GM18868 (cell line): ENCODE data around the gene TAB3.

Experiments
- ATAC-seq: cut with Tn5 transposase; IDR thresholded peaks from one replicate; pipeline ENCODE4 v1.9.1; 2021; ENCODE audit warnings: mild to moderate bottlenecking, moderate library complexity; ENCODE audit not compliant: unreplicated experiment

TAB3 gene

GRCh38 chrX:30887288-30887687 lies 1.8 kb downstream of the TAB3 start:
- no peak for ATAC-seq

GRCh38 chrX:30885136-30885535 lies 3.9 kb downstream of the TAB3 start:
- no peak for ATAC-seq

DNA sequence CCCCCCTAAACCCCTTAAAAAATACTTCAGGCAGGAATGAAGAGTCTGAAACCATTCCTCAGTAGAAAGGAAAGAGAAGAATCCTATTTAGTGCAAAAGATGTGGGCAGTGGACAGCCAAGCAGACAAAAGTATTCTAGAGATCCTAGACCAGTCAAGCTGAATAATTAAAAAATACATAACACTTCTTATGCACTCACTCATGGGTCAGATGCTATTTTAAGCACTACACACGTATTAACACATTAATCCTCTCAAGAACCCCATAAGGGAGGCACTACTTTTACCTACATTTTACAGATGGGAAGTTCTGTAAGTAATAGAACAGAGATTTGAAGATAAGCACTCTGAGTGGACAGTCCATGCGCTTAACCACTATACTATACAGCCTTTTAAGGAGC lies 5.9 kb downstream of the TAB3 start:
- no peak for ATAC-seq

DNA sequence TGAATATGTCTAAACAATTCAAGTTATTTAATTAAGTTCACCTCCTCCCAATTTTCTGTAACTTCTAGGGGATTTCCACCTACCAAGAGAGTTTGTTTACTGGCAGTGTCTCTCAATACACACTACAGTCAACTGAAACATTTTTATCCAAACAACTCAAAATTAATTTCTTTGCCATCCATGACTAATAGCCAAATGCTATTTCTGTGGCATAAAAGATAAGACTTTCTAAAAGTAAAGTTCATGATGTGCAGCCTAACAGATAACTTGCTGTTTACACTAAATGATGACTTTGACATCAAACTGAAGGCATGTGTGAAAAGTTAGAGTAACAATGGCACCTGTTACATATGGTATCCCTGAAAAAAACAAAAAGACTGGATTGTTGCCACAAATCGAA lies 7.3 kb downstream of the TAB3 start:
- ATAC-seq = no peak

DNA sequence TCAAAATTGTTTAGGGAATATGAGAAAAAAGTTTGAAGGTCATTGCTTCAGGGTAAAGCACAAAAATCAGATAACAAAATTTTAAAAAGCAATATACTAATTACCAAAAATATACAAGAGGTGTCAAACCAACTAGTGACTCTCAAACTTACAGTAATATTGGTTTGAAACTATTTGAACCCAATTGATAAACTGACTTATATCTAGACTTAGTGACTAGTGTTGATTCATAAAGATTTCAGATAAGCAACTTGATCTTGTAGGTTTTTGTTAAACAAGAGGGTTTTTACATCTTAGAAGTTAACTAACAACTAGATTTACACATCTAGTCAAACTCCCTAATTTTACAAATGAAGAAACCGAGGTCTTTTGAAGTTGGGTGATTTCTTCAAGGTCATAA lies 7.7 kb downstream of the TAB3 start:
- no peak for ATAC-seq

DNA sequence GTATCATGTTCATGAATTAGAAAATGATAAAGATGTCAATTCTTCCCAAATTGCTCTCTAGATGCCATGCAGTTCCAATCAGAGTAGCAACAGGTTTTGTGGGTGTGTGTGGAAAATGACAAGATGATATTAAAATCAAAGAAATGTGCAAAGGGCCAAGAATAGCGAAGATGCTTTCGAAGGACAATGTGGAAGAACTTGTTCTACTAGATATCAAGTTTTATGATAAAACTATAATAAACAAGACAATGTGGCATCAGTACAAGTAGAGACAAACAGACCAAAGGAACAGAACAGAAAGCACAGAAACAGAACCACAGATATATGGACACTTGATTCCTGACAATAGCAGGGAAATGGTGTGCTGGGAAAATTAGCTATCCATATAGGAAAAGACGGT lies 9.0 kb downstream of the TAB3 start:
- no peak for ATAC-seq

- ATAC-seq = no peak
Measured at GRCh38 chrX:30876367-30876766, 12.7 kb downstream of the TAB3 start.

- ATAC-seq = no peak
Measured at GRCh38 chrX:30875957-30876356, 13.1 kb downstream of the TAB3 start.

DNA sequence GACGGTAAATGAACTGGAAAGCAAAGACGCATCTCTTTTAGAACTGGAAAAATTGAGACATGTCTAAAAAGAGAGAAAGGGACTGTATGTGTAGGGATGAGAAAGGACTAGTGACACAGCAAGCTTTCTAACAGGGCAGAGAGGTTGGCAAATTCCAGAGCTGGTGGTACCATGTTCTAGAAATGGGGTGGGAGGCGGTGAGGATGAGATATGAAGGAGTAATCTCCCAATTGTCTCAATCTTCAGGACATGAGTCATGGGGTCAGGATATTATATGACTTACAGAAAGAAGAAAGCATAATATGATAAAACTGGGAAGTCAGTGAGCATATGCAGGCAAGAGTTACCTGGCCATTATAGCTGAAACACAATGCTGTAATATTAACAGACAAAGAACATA lies 14.2 kb downstream of the TAB3 start:
- ATAC-seq = no peak

DNA sequence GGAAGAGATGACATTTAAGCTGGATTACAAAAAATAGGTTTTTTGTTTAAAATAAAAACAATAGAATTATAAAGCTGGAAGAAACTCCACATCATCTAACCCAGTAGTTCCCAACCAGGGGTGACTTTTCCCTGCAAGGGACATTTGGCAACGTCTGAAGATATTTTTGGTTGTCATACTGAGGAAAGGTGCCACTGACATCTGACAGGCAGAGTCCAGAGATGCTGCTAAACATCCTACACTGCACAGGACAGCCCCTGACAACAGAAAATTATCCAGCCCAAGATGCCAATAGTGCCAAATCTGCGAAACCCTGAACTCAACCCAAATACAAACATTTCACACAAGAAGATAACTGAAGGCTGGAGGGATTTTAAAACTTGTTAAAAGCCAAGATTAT lies 18.5 kb downstream of the TAB3 start:
- ATAC-seq = no peak

DNA sequence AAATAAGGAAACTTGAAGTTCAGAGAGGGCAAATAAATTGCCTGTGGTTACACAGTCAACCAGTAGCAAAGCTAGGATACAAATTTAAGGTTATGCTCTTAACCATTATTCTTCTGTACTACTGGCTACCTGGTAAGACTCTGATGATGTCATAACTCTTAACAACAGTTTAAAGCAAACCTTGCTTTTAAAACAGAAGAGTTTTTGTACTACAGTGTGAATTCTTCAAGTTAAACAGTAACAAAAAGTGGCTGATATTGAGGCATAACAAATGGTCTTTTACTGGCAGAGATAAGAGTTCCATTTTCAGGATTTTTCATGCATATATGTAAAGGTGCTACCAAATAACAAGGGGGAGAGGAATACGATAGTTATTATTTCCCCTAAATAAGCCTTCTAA lies 23.4 kb downstream of the TAB3 start:
- ATAC-seq = no peak

- peak; percentile 53 for ATAC-seq
Measured at GRCh38 chrX:30865015-30865414, 24.0 kb downstream of the TAB3 start.

DNA sequence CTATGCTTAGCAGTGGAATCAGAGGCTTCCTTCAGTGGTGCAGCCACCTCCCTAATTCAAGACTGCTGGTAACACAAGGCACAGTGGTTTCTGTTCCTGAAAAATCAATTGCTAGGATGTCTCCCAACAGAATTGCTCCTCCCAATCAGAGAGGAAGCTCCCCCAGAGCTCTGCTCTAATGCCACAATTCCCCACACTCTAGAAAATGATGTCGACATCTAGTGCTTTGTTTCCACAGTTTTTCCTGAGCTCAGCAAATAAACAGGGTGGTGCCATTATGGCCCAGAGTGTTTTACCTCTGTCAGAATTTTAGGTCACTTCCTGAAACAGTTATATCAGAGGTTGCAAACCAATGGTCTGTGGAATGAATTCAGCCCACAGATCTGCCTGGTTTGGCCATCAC lies 24.7 kb downstream of the TAB3 start:
- ATAC-seq = no peak

DNA sequence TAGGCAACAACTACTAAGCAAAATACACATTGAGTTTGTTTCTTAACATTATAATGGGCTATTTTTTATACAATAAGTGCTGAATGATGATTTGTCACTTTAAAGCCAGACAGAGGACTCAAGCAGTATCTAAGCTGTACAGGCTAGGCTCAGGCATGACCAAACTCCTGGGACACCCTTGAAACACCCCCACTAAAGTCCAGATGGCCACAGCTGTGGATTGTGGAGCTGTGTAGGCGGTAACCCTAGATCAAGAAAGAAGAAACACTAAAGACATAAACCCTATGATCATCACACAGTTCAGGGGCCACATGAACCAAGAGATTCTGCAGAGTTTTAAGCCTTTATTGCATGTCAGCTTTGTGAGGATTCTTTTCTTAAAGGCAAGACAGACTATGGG lies 25.1 kb downstream of the TAB3 start:
- ATAC-seq = no peak

DNA sequence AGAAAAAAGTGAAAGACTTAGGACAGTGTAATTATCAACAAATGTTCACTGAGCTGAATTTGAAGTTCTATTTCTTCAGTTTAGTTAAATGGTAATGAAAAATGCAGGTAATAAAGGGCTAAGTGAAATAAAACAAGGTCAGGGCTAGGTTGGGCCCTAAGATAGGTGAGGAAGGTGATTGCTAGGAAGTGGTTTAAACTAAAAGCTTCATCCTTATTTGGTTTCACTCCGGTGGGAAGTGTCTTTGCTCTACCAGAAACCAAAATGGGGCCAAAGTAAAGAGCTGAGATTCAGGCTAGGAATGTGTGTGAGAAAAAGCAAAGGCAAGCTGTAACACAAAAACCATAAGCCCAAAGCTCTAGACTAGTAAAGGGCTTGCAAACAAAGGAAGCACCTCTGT lies 31.0 kb downstream of the TAB3 start:
- no peak for ATAC-seq

DNA sequence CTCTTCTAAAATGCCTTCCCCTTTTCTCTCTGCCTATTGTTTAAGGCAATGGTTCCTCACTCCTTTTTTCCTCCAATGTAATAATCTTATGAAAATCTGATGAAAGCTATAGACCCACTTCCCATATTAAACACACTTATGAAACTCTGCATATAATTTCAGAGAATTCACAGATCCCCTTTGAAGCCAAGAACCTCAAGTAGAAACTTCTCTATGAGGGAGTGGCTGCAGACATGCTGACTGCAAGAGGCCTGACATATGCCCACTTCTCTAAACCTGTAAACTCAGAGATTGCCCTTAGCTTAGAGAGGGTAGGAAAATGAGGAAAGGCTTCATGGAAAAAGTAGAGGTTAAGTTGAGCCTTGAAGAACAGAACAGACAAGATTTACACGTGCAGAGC lies 37.6 kb downstream of the TAB3 start:
- ATAC-seq = no peak

- ATAC-seq = no peak
Measured at GRCh38 chrX:30835373-30835772, 53.7 kb downstream of the TAB3 start.

DNA sequence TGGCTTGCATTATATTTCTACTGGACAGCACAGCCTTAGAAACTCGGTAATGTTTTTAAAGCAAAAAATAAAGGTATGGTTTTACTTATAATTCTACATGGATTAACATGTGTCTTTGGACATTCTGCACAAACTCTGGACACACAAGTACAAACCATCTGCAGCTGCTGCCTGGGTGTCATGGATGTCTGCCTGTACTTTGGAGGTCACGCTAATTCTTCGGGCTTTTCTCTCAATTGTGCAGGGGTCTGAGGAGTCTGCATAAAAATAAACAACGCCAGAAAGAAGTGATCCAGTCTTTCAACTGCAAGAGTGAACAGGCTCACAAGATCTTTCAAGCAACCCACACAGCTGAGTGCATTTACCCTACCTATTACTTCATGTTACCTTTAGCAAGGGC lies 55.2 kb downstream of the TAB3 start:
- no peak for ATAC-seq

- ATAC-seq = peak; percentile 97
Measured at GRCh38 chrX:30831082-30831481, 58.0 kb downstream of the TAB3 start.

DNA sequence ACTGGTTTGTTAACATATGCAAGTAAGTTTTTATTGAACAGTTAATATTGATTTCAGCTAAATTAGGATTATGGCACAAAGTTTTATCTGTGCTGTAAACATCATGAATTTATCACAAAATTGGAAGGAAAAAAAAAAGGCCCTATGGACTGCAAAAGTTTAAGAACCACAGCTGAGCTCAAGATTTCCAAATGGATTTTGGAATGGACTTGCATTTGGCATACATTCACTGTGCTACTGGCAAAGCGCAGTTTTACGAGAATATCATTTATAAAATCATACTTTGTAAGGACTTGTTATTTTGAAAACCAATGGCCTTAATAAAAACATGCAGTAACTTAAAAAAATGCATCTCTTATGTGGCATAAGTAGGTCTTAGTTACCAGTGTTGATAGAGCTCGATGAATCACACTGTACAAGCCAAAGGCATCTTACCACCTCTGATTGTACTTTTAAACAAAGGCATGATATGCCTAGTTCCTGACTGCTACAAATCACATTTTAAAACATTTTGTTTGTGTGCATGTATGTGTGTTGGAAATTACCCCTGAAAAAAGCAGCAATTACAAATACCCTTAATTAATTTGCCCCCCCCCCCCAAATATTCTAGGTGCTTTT lies 58.6 kb downstream of the TAB3 start:
- no peak for ATAC-seq

DNA sequence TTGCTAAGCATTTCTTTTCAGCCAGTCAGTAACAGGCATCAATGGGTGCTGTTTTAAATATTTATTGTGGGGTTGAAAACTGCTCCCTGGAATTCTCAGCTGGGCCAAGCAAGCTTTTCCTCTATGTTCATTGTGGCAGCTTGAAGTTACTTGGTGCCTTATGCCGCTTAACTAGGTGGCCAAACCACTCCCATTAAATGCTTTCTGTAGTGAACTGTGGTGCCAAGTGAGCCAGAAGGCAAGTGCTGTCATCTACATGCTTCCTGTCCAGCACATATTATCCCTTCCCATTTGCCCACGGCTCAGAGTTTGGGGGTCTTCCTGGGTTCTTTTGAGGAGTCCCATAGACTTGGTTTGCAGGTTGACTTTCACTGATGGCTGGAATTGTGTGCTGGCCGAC lies 64.8 kb downstream of the TAB3 start:
- ATAC-seq = no peak

DNA sequence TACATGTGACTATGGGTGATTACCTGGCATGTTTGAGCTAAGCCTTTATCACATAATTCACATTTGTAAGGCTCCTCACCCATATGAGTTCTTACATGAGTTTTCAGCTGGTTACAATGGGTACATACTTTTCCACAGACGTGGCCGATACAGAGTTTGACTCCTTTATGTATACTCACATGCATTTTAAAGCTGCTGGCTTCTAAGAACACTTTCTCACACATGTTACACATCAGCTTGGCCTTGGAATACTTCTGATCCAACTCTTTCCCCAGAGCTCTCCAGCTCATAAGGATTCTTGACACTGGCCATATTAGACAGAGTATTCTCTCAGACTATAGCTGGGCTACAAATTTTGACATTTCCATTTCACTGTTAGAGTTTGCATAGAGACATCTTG lies 66.3 kb downstream of the TAB3 start:
- no peak for ATAC-seq

GRCh38 chrX:30822068-30822681 lies 66.9 kb downstream of the TAB3 start:
- peak; percentile 90 for ATAC-seq
